ENCODE measurements around the gene CAMTA1. TPM values are rescaled to one million over a fixed set of nuclear protein-coding genes. Genes with fewer than 3 reads are reported as not detected.

CAMTA1 gene
- total RNA-seq, 2 experiments from 2014 or later, result 43.9 to 73.3 TPM

DNA sequence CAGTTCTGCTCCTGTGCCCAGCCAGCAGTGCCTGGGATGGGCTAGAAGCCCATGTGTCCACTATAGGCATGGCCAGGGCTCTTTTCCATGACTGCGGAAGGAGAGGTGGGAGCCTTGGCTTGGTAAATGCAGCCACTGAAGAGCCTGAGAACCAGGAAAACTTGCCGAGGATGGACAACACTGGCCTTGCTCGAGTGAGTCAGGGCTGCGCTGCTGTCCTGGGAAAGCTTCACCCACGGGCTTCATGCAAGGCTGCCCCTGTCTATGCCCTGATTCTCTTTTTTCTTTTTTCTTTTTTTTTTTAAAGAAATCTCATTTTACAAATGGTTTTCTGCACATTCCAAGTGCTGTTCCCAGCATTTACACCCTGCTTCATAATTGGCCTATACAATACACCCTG, 156.5 kb downstream of the CAMTA1 start:
- Histone ChIP-seq H3K4me1 (ENCODE audit: insufficient read depth, low read length, poor library complexity, severe bottlenecking) (no peaks in the 10 kb centered on the region), H3K9me2 (ENCODE audit: insufficient read depth, low read length) (no peaks in the 10 kb centered on the region), H2AFZ (ENCODE audit: low read length) (no peak overlapping the region), H4K20me1 (ENCODE audit: insufficient read depth, low read length) (no peaks in the 10 kb centered on the region), H3K36me3 (ENCODE audit: insufficient read depth, low read length) (no peaks in the 10 kb centered on the region), H3K4me2 (ENCODE audit: low read length) (no peak overlapping the region), H3K4me3 (ENCODE audit: low read depth, low read length, poor library complexity, severe bottlenecking) (no peak overlapping the region), H3K9me3 (ENCODE audit: low read length) (no peaks in the 10 kb centered on the region), H3K79me2 (ENCODE audit: insufficient read depth, low read depth, low read length) (no peaks in the 10 kb centered on the region), H3K27ac (ENCODE audit: low read depth, low read length, poor library complexity, severe bottlenecking) (no peak overlapping the region)
- intact Hi-C loops (cut with micrococcal nuclease; ENCODE audit: unreplicated experiment), result no loop called here
- CTCF ChIA-PET (ENCODE audit: unreplicated experiment), result no interaction called here
- no peak for TF ChIP-seq EZH2phosphoT487 (IDR thresholded peaks at IDR 0.05; ENCODE audit: borderline replicate concordance, low read depth, low read length)
- TF ChIP-seq, protein P1, sequence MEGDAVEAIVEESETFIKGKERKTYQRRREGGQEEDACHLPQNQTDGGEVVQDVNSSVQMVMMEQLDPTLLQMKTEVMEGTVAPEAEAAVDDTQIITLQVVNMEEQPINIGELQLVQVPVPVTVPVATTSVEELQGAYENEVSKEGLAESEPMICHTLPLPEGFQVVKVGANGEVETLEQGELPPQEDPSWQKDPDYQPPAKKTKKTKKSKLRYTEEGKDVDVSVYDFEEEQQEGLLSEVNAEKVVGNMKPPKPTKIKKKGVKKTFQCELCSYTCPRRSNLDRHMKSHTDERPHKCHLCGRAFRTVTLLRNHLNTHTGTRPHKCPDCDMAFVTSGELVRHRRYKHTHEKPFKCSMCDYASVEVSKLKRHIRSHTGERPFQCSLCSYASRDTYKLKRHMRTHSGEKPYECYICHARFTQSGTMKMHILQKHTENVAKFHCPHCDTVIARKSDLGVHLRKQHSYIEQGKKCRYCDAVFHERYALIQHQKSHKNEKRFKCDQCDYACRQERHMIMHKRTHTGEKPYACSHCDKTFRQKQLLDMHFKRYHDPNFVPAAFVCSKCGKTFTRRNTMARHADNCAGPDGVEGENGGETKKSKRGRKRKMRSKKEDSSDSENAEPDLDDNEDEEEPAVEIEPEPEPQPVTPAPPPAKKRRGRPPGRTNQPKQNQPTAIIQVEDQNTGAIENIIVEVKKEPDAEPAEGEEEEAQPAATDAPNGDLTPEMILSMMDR (conservative IDR thresholded peaks at IDR 0.05; ENCODE audit: low read length), result no peak
- DNase-seq (ENCODE audit: low spot score), result no peak
- POLR2A ChIA-PET, result interaction anchor here (0.6 kb wide), 1 partner anchor 198 kb away, joined by 5 read pairs; no protein-coding TSS in a partner anchor
- no TSS peak for BruUV-seq (replicated peaks)

- BruUV-seq (replicated peaks), result no TSS peak
- no peaks in the 10 kb centered on the region for H3K4me1 ChIP-seq (ENCODE audit: insufficient read depth, low read length, poor library complexity, severe bottlenecking)
- POLR2A ChIA-PET, result no interaction called here
Observed at GRCh38 chr1:6942990-6943389, 157.7 kb downstream of the CAMTA1 start.

DNA sequence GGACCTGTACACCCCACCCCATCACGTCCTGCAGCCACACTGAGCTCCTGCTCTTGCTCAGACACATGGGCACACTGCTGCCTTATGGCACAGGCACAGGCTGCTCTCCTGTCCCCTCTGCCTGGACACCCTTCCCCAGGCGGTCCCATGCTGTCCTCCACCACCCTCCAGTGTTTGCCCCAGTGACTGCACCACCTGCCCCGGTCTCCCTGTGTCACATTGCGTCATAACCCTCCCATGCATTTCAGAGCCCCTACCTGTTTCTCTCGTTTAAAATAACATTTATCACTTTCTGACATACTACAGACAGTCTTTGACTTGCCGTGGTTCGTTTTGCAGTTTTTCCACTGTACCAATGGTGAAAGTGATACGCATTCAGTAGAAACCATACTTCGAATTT, 159.2 kb downstream of the CAMTA1 start:
- H3K36me3 ChIP-seq (ENCODE audit: insufficient read depth, low read length), result no peaks in the 10 kb centered on the region

More at GRCh38 chr1:6942990-6943389, 157.7 kb downstream of the CAMTA1 start:
- TF ChIP-seq EZH2phosphoT487 (IDR thresholded peaks at IDR 0.05; ENCODE audit: borderline replicate concordance, low read depth, low read length), result no peak
- TF ChIP-seq, protein P1 (conservative IDR thresholded peaks at IDR 0.05; ENCODE audit: low read length), result no peak
- intact Hi-C loops (cut with micrococcal nuclease; ENCODE audit: unreplicated experiment), result no loop called here
- H3K27ac ChIP-seq (ENCODE audit: low read depth, low read length, poor library complexity, severe bottlenecking), result no peak overlapping the region
- no peaks in the 10 kb centered on the region for H3K9me2 ChIP-seq (ENCODE audit: insufficient read depth, low read length)
- DNase-seq (ENCODE audit: low spot score), result no peak
- H3K4me2 ChIP-seq (ENCODE audit: low read length), result no peak overlapping the region
- H3K36me3 ChIP-seq (ENCODE audit: insufficient read depth, low read length), result no peaks in the 10 kb centered on the region
- CTCF ChIA-PET (ENCODE audit: unreplicated experiment), result no interaction called here
- H3K79me2 ChIP-seq (ENCODE audit: insufficient read depth, low read depth, low read length), result no peaks in the 10 kb centered on the region
- H4K20me1 ChIP-seq (ENCODE audit: insufficient read depth, low read length), result no peaks in the 10 kb centered on the region
- no peak overlapping the region for H2AFZ ChIP-seq (ENCODE audit: low read length)
- no peak overlapping the region for H3K4me3 ChIP-seq (ENCODE audit: low read depth, low read length, poor library complexity, severe bottlenecking)
- no peaks in the 10 kb centered on the region for H3K9me3 ChIP-seq (ENCODE audit: low read length)

More for the DNA sequence above, 159.2 kb downstream of the CAMTA1 start:
- TF ChIP-seq, protein P1 (conservative IDR thresholded peaks at IDR 0.05; ENCODE audit: low read length), result no peak
- no peak for TF ChIP-seq EZH2phosphoT487 (IDR thresholded peaks at IDR 0.05; ENCODE audit: borderline replicate concordance, low read depth, low read length)
- POLR2A ChIA-PET, result no interaction called here
- H3K9me2 ChIP-seq (ENCODE audit: insufficient read depth, low read length), result no peaks in the 10 kb centered on the region
- no peaks in the 10 kb centered on the region for H4K20me1 ChIP-seq (ENCODE audit: insufficient read depth, low read length)
- H2AFZ ChIP-seq (ENCODE audit: low read length), result no peak overlapping the region
- H3K4me1 ChIP-seq (ENCODE audit: insufficient read depth, low read length, poor library complexity, severe bottlenecking), result no peaks in the 10 kb centered on the region
- CTCF ChIA-PET (ENCODE audit: unreplicated experiment), result no interaction called here
- H3K9me3 ChIP-seq (ENCODE audit: low read length), result no peaks in the 10 kb centered on the region
- no peak overlapping the region for H3K4me2 ChIP-seq (ENCODE audit: low read length)
- no peak overlapping the region for H3K27ac ChIP-seq (ENCODE audit: low read depth, low read length, poor library complexity, severe bottlenecking)
- no peak for DNase-seq (ENCODE audit: low spot score)
- no peaks in the 10 kb centered on the region for H3K79me2 ChIP-seq (ENCODE audit: insufficient read depth, low read depth, low read length)
- no peak overlapping the region for H3K4me3 ChIP-seq (ENCODE audit: low read depth, low read length, poor library complexity, severe bottlenecking)
- intact Hi-C loops (cut with micrococcal nuclease; ENCODE audit: unreplicated experiment), result no loop called here
- no TSS peak for BruUV-seq (replicated peaks)
